SJSA1 (cell line): ENCODE results near the gene USP17L17. TPM values are rescaled to one million over a fixed set of nuclear protein-coding genes. Genes with fewer than 3 reads are reported as not detected.
"Not testable (repeated sequence)": the region's sequence is repeated elsewhere in the genome, so short reads cannot be mapped to it uniquely, and the experiment has no call there.

Experiments
- DNase-seq, 2 experiments: peaks; one replicate each; pipeline ENCODE4 v3.0.0-alpha.2; 2015 to 2020; ENCODE audit warnings: low spot score in 2 of 2, low read depth in 1 of 2
- H3K27ac ChIP-seq: fragments of 250-450 bp; sonication (Bioruptor Pico); 2 replicates; pipeline ENCODE4 v1.5.1; 2020; ENCODE audit warnings: mild to moderate bottlenecking, moderate library complexity
- H3K27me3 ChIP-seq: fragments of 250-450 bp; sonication (Bioruptor Pico); replicated peaks from 2 replicates; pipeline ENCODE4 v1.5.1; 2020; ENCODE audit warnings: mild to moderate bottlenecking, moderate library complexity
- H3K36me3 ChIP-seq: fragments of 250-450 bp; sonication (Bioruptor Pico); 2 replicates; pipeline ENCODE4 v1.5.1; 2020; ENCODE audit warnings: mild to moderate bottlenecking
- H3K4me1 ChIP-seq: fragments of 250-450 bp; sonication (Bioruptor Pico); replicated peaks from 2 replicates; pipeline ENCODE4 v1.6.1; 2021; ENCODE audit warnings: mild to moderate bottlenecking
- H3K4me3 ChIP-seq: fragments of 250-450 bp; sonication (Bioruptor Pico); 2 replicates; pipeline ENCODE4 v1.5.1; 2020; ENCODE audit warnings: mild to moderate bottlenecking
- H3K9me3 ChIP-seq: fragments of 250-450 bp; sonication (Bioruptor Pico); replicated peaks from 2 replicates; pipeline ENCODE4 v1.5.1; 2020; ENCODE audit warnings: mild to moderate bottlenecking
- total RNA-seq: library from RNA; depleted of rRNA; stranded (reverse); fragments of >200 nt; shearing (Covaris generic); gene quantifications from 2 replicates; pipeline ENCODE4 v1.2.3, GENCODE V29; 2014; rRNA removed

Gene USP17L17, protein sequence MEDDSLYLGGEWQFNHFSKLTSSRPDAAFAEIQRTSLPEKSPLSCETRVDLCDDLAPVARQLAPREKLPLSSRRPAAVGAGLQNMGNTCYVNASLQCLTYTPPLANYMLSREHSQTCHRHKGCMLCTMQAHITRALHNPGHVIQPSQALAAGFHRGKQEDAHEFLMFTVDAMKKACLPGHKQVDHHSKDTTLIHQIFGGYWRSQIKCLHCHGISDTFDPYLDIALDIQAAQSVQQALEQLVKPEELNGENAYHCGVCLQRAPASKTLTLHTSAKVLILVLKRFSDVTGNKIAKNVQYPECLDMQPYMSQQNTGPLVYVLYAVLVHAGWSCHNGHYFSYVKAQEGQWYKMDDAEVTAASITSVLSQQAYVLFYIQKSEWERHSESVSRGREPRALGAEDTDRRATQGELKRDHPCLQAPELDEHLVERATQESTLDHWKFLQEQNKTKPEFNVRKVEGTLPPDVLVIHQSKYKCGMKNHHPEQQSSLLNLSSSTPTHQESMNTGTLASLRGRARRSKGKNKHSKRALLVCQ
- total RNA-seq = not detected in 2 replicates

DNA sequence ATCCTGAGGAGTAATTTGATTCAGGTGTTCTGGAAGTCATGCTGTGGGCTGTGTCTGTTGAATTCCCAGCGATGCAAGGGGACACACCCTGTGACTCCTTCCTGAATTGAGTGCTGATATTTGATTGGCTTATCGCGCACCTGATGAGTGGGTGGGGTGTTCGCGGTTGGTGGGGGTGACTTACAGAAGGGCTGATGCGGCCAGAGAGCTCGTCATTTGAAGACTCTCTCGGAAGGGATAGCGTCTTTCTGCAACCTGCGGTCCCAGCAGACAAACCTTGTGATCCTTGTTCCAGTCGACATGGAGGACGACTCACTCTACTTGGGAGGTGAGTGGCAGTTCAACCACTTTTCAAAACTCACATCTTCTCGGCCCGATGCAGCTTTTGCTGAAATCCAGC is at the start of gene USP17L17:
TSS of gene USP17L17 (plus strand) at position 301 of the 400 bp plus-strand sequence. CDS start at position 301, 0 bp downstream.
- H3K9me3 ChIP-seq, H3K27ac ChIP-seq, H3K4me3 ChIP-seq, DNase-seq, H3K4me1 ChIP-seq, H3K36me3 ChIP-seq, H3K27me3 ChIP-seq: not testable (repeated sequence)

DNA sequence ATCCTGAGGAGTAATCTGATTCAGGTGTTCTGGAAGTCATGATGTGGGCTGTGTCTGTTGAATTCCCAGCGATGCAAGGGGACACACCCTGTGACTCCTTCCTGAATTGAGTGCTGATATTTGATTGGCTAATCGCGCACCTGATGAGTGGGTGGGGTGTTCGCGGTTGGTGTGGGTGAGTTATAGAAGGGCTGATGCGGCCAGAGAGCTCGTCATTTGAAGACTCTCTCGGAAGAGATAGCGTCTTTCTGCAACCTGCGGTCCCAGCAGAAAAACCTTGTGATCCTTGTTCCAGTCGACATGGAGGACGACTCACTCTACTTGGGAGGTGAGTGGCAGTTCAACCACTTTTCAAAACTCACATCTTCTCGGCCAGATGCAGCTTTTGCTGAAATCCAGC is 33.3 kb upstream of the USP17L17 start, which contains the start of gene USP17L10:
TSS of gene USP17L10 (plus strand) at position 301 of the 400 bp plus-strand sequence. CDS start at position 301, 0 bp downstream.
- not testable (repeated sequence) for H3K36me3 ChIP-seq, DNase-seq, H3K4me1 ChIP-seq, H3K27me3 ChIP-seq, H3K4me3 ChIP-seq, H3K9me3 ChIP-seq, H3K27ac ChIP-seq

DNA sequence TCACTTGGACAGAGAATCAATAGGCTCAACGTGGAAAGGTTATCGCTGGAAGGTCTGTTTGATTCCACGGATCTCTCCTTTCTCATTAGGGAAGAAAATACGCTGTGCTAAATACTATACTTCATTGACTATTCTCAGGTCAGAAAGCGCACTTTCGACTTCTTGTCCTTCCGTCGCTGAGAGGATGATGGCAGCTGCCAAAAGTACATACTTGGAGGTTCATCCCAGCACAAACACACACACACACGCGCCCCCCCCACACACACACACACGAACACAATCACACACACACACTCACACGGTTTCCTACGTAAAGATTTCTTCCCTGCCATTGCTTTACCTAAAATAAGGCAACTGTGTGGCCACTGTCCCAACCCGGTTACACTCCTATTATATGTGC is 29.0 kb upstream of the USP17L17 start:
- H3K27me3 ChIP-seq, H3K4me3 ChIP-seq, H3K27ac ChIP-seq, H3K9me3 ChIP-seq, H3K36me3 ChIP-seq, H3K4me1 ChIP-seq: not testable (repeated sequence)
- peak in 1 of 2 experiments; percentile 50 for DNase-seq

DNA sequence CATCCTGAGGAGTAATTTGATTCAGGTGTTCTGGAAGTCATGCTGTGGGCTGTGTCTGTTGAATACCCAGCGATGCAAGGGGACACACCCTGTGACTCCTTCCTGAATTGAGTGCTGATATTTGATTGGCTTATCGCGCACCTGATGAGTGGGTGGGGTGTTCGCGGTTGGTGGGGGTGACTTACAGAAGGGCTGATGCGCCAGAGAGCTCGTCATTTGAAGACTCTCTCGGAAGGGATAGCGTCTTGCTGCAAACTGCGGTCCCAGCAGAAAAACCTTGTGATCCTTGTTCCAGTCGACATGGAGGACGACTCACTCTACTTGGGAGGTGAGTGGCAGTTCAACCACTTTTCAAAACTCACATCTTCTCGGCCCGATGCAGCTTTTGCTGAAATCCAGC is 28.6 kb upstream of the USP17L17 start, which contains the start of gene USP17L11:
TSS of gene USP17L11 (plus strand) at position 301 of the 400 bp plus-strand sequence. CDS start at position 301, 0 bp downstream.
- not testable (repeated sequence) for H3K9me3 ChIP-seq, H3K27ac ChIP-seq, H3K27me3 ChIP-seq, DNase-seq, H3K4me1 ChIP-seq, H3K4me3 ChIP-seq, H3K36me3 ChIP-seq

DNA sequence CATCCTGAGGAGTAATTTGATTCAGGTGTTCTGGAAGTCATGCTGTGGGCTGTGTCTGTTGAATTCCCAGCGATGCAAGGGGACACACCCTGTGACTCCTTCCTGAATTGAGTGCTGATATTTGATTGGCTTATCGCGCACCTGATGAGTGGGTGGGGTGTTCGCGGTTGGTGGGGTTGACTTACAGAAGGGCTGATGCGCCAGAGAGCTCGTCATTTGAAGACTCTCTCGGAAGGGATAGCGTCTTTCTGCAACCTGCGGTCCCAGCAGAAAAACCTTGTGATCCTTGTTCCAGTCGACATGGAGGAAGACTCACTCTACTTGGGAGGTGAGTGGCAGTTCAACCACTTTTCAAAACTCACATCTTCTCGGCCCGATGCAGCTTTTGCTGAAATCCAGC is 23.8 kb upstream of the USP17L17 start, which contains the start of gene USP17L12:
TSS of gene USP17L12 (plus strand) at position 301 of the 400 bp plus-strand sequence. CDS start at position 301, 0 bp downstream.
- H3K36me3 ChIP-seq, H3K9me3 ChIP-seq, H3K27me3 ChIP-seq, H3K4me3 ChIP-seq, DNase-seq, H3K27ac ChIP-seq, H3K4me1 ChIP-seq: not testable (repeated sequence)

DNA sequence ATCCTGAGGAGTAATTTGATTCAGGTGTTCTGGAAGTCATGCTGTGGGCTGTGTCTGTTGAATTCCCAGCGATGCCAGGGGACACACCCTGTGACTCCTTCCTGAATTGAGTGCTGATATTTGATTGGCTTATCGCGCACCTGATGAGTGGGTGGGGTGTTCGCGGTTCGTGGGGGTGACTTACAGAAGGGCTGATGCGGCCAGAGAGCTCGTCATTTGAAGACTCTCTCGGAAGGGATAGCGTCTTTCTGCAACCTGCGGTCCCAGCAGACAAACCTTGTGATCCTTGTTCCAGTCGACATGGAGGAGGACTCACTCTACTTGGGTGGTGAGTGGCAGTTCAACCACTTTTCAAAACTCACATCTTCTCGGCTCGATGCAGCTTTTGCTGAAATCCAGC is 19.1 kb upstream of the USP17L17 start, which contains the start of gene USP17L13:
TSS of gene USP17L13 (plus strand) at position 301 of the 400 bp plus-strand sequence. CDS start at position 301, 0 bp downstream.
- not testable (repeated sequence) for H3K27me3 ChIP-seq, H3K36me3 ChIP-seq, H3K9me3 ChIP-seq, H3K4me3 ChIP-seq, H3K4me1 ChIP-seq, DNase-seq, H3K27ac ChIP-seq

DNA sequence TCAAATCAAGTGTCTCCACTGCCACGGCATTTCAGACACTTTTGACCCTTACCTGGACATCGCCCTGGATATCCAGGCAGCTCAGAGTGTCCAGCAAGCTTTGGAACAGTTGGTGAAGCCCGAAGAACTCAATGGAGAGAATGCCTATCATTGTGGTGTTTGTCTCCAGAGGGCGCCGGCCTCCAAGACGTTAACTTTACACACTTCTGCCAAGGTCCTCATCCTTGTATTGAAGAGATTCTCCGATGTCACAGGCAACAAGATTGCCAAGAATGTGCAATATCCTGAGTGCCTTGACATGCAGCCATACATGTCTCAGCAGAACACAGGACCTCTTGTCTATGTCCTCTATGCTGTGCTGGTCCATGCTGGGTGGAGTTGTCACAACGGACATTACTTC is 13.4 kb upstream of the USP17L17 start:
- not testable (repeated sequence) for H3K36me3 ChIP-seq, DNase-seq, H3K9me3 ChIP-seq, H3K27me3 ChIP-seq, H3K27ac ChIP-seq, H3K4me1 ChIP-seq, H3K4me3 ChIP-seq

DNA sequence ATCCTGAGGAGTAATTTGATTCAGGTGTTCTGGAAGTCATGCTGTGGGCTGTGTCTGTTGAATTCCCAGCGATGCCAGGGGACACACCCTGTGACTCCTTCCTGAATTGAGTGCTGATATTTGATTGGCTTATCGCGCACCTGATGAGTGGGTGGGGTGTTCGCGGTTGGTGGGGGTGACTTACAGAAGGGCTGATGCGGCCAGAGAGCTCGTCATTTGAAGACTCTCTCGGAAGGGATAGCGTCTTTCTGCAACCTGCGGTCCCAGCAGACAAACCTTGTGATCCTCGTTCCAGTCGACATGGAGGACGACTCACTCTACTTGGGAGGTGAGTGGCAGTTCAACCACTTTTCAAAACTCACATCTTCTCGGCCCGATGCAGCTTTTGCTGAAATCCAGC is 9.6 kb upstream of the USP17L17 start, which contains the start of gene USP17L15:
TSS of gene USP17L15 (plus strand) at position 301 of the 400 bp plus-strand sequence. CDS start at position 301, 0 bp downstream.
- H3K27ac ChIP-seq, H3K9me3 ChIP-seq, DNase-seq, H3K4me1 ChIP-seq, H3K27me3 ChIP-seq, H3K4me3 ChIP-seq, H3K36me3 ChIP-seq: not testable (repeated sequence)

DNA sequence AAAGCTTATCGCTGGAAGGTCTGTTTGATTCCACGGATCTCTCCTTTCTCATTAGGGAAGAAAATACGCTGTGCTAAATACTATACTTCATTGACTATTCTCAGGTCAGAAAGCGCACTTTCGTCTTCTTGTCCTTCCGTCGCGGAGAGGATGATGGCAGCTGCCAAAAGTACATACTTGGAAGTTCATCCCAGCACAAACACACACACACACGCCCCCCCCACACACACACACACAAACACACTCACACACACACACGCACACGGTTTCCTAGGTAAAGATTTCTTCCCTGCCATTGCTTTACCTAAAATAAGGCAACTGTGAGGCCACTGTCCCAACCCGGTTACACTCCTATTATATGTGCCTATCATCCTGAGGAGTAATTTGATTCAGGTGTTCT is 5.2 kb upstream of the USP17L17 start:
- H3K27me3 ChIP-seq, H3K4me3 ChIP-seq, H3K9me3 ChIP-seq, H3K4me1 ChIP-seq, H3K36me3 ChIP-seq, H3K27ac ChIP-seq: not testable (repeated sequence)
- peak; percentile 0 to 54 for DNase-seq

DNA sequence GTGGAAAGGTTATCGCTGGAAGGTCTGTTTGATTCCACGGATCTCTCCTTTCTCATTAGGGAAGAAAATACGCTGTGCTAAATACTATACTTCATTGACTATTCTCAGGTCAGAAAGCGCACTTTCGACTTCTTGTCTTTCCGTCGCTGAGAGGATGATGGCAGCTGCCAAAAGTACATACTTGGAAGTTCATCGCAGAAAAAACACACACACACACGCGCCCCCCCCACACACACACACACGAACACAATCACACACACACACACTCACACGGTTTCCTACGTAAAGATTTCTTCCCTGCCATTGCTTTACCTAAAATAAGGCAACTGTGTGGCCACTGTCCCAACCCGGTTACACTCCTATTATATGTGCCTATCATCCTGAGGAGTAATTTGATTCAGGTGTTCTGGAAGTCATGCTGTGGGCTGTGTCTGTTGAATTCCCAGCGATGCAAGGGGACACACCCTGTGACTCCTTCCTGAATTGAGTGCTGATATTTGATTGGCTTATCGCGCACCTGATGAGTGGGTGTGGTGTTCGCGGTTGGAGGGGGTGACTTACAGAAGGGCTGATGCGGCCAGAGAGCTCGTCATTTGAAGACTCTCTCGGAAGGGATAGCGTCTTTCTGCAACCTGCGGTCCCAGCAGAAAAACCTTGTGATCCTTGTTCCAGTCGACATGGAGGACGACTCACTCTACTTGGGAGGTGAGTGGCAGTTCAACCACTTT is 4.4 kb downstream of the USP17L17 start, which contains the start of gene USP17L18:
TSS of gene USP17L18 (plus strand) at position 678 of the 728 bp plus-strand sequence. CDS start at position 678, 0 bp downstream.
- not testable (repeated sequence) for H3K27me3 ChIP-seq

DNA sequence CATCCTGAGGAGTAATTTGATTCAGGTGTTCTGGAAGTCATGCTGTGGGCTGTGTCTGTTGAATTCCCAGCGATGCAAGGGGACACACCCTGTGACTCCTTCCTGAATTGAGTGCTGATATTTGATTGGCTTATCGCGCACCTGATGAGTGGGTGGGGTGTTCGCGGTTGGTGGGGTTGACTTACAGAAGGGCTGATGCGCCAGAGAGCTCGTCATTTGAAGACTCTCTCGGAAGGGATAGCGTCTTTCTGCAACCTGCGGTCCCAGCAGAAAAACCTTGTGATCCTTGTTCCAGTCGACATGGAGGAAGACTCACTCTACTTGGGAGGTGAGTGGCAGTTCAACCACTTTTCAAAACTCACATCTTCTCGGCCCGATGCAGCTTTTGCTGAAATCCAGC is 9.4 kb downstream of the USP17L17 start, which contains the start of gene USP17L19:
TSS of gene USP17L19 (plus strand) at position 301 of the 400 bp plus-strand sequence. CDS start at position 301, 0 bp downstream.
- not testable (repeated sequence) for H3K4me1 ChIP-seq, DNase-seq, H3K9me3 ChIP-seq

More for the DNA sequence above, 4.4 kb downstream of the USP17L17 start, which contains the start of gene USP17L18:
- H3K4me3 ChIP-seq, H3K27ac ChIP-seq, H3K36me3 ChIP-seq, H3K4me1 ChIP-seq, H3K9me3 ChIP-seq: not testable (repeated sequence)
- DNase-seq = peak; percentile 1 to 51

DNA sequence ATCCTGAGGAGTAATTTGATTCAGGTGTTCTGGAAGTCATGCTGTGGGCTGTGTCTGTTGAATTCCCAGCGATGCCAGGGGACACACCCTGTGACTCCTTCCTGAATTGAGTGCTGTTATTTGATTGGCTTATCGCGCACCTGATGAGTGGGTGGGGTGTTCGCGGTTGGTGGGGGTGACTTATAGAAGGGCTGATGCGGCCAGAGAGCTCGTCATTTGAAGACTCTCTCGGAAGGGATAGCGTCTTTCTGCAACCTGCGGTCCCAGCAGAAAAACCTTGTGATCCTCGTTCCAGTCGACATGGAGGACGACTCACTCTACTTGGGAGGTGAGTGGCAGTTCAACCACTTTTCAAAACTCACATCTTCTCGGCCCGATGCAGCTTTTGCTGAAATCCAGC is 14.1 kb downstream of the USP17L17 start, which contains the start of gene USP17L20:
TSS of gene USP17L20 (plus strand) at position 301 of the 400 bp plus-strand sequence. CDS start at position 301, 0 bp downstream.
- H3K27ac ChIP-seq, H3K27me3 ChIP-seq, H3K4me1 ChIP-seq, H3K9me3 ChIP-seq, H3K36me3 ChIP-seq, DNase-seq, H3K4me3 ChIP-seq: not testable (repeated sequence)

More for the DNA sequence above, 9.4 kb downstream of the USP17L17 start, which contains the start of gene USP17L19:
- H3K4me3 ChIP-seq, H3K36me3 ChIP-seq, H3K27ac ChIP-seq, H3K27me3 ChIP-seq: not testable (repeated sequence)

DNA sequence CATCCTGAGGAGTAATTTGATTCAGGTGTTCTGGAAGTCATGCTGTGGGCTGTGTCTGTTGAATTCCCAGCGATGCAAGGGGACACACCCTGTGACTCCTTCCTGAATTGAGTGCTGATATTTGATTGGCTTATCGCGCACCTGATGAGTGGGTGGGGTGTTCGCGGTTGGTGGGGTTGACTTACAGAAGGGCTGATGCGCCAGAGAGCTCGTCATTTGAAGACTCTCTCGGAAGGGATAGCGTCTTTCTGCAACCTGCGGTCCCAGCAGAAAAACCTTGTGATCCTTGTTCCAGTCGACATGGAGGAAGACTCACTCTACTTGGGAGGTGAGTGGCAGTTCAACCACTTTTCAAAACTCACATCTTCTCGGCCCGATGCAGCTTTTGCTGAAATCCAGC is 18.9 kb downstream of the USP17L17 start, which contains the start of gene USP17L21:
TSS of gene USP17L21 (plus strand) at position 301 of the 400 bp plus-strand sequence. CDS start at position 301, 0 bp downstream.
- not testable (repeated sequence) for H3K9me3 ChIP-seq, H3K27me3 ChIP-seq, H3K4me3 ChIP-seq, H3K27ac ChIP-seq, H3K36me3 ChIP-seq, H3K4me1 ChIP-seq, DNase-seq
